ENCODE measurements around the gene PTMS. TPM values are rescaled to one million over a fixed set of nuclear protein-coding genes. Genes with fewer than 3 reads are reported as not detected.

Gene PTMS
- total RNA-seq, 1 donor from 2014 or later, result 864 TPM

Other genes starting within 250 kb of the PTMS start
- 2,393 TPM for gene GAPDH, start 231.8 kb upstream of the PTMS start, total RNA-seq (ENCODE audit: unreplicated experiment)
- gene IFFO1, start 210.3 kb upstream of the PTMS start, total RNA-seq (ENCODE audit: unreplicated experiment), result 82.2 TPM
- 37.5 TPM for gene NOP2, start 198.1 kb upstream of the PTMS start, total RNA-seq (ENCODE audit: unreplicated experiment)
- gene CHD4, start 159.0 kb upstream of the PTMS start, total RNA-seq (ENCODE audit: unreplicated experiment), result 334 TPM
- 2.7 TPM for gene LPAR5, start 130.4 kb upstream of the PTMS start, total RNA-seq (ENCODE audit: unreplicated experiment)
- gene ACRBP, start 118.9 kb upstream of the PTMS start, total RNA-seq (ENCODE audit: unreplicated experiment), result 19.3 TPM
- gene ING4, start 103.2 kb upstream of the PTMS start, total RNA-seq (ENCODE audit: unreplicated experiment), result 41.3 TPM
- gene ZNF384, start 77.0 kb upstream of the PTMS start, total RNA-seq (ENCODE audit: unreplicated experiment), result 85.2 TPM
- gene PIANP, start 65.5 kb upstream of the PTMS start, total RNA-seq (ENCODE audit: unreplicated experiment), result 2.0 TPM
- gene COPS7A, start 42.3 kb upstream of the PTMS start, total RNA-seq (ENCODE audit: unreplicated experiment), result 25.1 TPM
- gene MLF2, start 13.2 kb upstream of the PTMS start, total RNA-seq (ENCODE audit: unreplicated experiment), result 118 TPM
- 7.6 TPM for gene LAG3, start 6.2 kb downstream of the PTMS start, total RNA-seq (ENCODE audit: unreplicated experiment)
- gene CD4, start 23.2 kb downstream of the PTMS start, total RNA-seq (ENCODE audit: unreplicated experiment), result 4.7 TPM
- gene GPR162, start 55.5 kb downstream of the PTMS start, total RNA-seq (ENCODE audit: unreplicated experiment), result 52.7 TPM
- 48.8 TPM for gene P3H3, start 62.0 kb downstream of the PTMS start, total RNA-seq (ENCODE audit: unreplicated experiment)
- 9.0 TPM for gene GNB3, start 74.6 kb downstream of the PTMS start, total RNA-seq (ENCODE audit: unreplicated experiment)
- 6.2 TPM for gene CDCA3, start 84.9 kb downstream of the PTMS start, total RNA-seq (ENCODE audit: unreplicated experiment)
- gene USP5, start 85.8 kb downstream of the PTMS start, total RNA-seq (ENCODE audit: unreplicated experiment), result 119 TPM
- gene TPI1, start 101.2 kb downstream of the PTMS start, total RNA-seq (ENCODE audit: unreplicated experiment), result 356 TPM
- 6.7 TPM for gene SPSB2, start 106.9 kb downstream of the PTMS start, total RNA-seq (ENCODE audit: unreplicated experiment)
- 5.7 TPM for gene LRRC23, start 138.5 kb downstream of the PTMS start, total RNA-seq (ENCODE audit: unreplicated experiment)
- gene ENO2, start 148.2 kb downstream of the PTMS start, total RNA-seq (ENCODE audit: unreplicated experiment), result 5.3 TPM
- 144 TPM for gene ATN1, start 161.6 kb downstream of the PTMS start, total RNA-seq (ENCODE audit: unreplicated experiment)
- not detected for gene RNU7-1, start 177.5 kb downstream of the PTMS start, total RNA-seq (ENCODE audit: unreplicated experiment)
- gene C12orf57, start 177.7 kb downstream of the PTMS start, total RNA-seq (ENCODE audit: unreplicated experiment), result 225 TPM
- 22.1 TPM for gene PTPN6, start 185.0 kb downstream of the PTMS start, total RNA-seq (ENCODE audit: unreplicated experiment)
- gene PHB2, start 204.3 kb downstream of the PTMS start, total RNA-seq (ENCODE audit: unreplicated experiment), result 288 TPM
- 37.3 TPM for gene EMG1, start 204.6 kb downstream of the PTMS start, total RNA-seq (ENCODE audit: unreplicated experiment)

Measured in endothelial cell (in vitro differentiated cells).